GM12865 (cell line): Measurements from ENCODE around the gene ENPP7.
"Not testable (repeated sequence)": the region's sequence is repeated elsewhere in the genome, so short reads cannot be mapped to it uniquely, and the experiment has no call there.

ENCODE experiments used
- DNase-seq: peaks from one replicate; pipeline ENCODE4 v3.0.0; 2010; ENCODE audit warnings: low read depth
- H3K4me3 ChIP-seq: 2 replicates; pipeline ENCODE4 v1.5.1; 2011; ENCODE audit warnings: mild to moderate bottlenecking, low read depth, low read length, control low read depth
- CTCF ChIP-seq: IDR thresholded peaks from 2 replicates; pipeline ENCODE4 v1.5.1; 2011; ENCODE audit warnings: low read length, control low read depth, low read depth, inconsistent platforms; ENCODE audit not compliant: insufficient read depth; ENCODE audit errors: missing control alignments

Gene ENPP7

DNA sequence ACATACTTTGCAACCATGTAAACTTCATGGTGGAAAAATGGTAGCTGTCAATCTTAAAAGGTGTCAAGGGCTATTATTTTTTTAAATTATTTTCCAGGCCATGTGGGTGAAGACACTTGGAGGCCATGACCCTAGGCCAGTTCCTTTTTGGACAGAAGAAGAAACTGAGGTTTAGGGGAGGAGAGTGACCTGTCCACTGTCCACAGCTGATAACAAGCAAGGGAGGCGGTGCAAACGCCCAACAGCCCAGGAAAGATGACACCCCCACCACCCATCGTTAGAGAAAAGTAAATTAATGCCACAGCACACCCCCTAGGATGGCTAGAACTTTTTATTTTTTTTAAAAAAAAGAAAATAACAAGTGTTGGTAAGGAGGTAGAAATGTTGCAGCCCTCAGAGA is 19.2 kb downstream of the ENPP7 start:
- no peak overlapping the region for H3K4me3 ChIP-seq
- TF ChIP-seq CTCF = no peak
- DNase-seq = no peak

DNA sequence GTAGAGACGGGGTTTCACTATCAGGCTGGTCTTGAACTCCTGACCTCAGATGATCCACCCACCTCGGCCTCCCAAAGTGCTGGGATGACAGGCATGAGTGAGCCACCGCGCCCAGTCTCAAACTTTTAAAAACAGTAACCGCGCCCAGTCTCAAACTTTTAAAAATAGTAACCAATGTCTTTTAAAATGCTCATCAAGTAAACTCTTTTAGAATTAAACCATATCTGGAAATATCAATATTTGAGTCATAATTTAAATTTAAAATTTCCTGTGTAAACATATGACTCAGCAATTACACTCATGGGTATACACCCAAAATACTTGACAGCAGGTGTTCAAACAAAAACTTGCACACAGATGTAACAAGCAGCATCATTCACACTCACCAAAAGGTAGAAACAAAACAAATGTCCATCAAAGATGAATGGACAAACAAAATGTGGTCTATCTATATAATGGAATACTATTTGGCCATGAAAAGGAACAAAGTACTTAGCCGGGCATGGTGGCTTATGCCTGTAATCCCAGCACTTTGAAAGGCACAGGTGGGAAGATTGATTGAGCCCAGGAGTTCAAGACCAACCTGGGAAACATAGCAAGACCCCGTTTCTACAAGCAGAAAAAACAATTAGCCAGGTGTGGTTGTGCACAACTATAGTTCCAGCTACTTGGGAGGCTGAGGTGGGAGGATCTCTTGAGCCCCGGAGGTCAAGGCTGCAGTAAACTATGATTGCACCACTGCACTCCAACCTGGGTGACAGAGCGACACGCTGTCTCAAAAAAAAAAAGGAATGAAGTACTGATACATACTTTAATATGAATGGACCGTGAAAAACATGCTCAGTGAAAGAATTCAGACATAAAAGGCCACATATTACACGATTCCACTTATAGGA is 20.2 kb downstream of the ENPP7 start:
- no peak for TF ChIP-seq CTCF
- no peak overlapping the region for H3K4me3 ChIP-seq
- DNase-seq = peak; percentile 35

GRCh38 chr17:79752175-79752574 is 21.4 kb downstream of the ENPP7 start:
- H3K4me3 ChIP-seq = no peak overlapping the region
- no peak for TF ChIP-seq CTCF
- DNase-seq = no peak

- H3K4me3 ChIP-seq = no peak overlapping the region
- DNase-seq = no peak
- no peak for TF ChIP-seq CTCF
Measured at GRCh38 chr17:79754370-79754769, 23.6 kb downstream of the ENPP7 start.

DNA sequence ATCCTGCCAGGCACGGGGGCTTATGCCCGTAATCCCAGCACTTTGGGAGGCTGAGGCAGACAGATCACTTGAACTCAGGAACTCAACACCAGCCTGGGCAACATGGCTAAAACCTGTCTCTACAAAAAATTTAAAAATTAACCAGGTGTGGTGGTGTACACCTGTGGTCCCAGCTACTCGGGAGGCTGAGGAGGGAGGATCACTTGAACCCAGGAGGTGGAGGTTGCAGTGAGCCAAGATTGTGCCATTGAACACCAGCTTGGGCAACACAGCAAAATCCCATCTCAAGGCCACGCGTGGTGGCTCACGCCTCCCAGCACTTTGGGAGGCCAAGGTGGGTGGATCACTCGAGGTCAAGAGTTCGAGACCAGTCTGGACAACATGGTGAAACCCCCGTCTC is 24.2 kb downstream of the ENPP7 start:
- DNase-seq, H3K4me3 ChIP-seq: not testable (repeated sequence)

- DNase-seq = no peak
Measured at GRCh38 chr17:79755591-79755990, 24.8 kb downstream of the ENPP7 start.

More at GRCh38 chr17:79755591-79755990, 24.8 kb downstream of the ENPP7 start:
- TF ChIP-seq CTCF = no peak
- no peak overlapping the region for H3K4me3 ChIP-seq
